DMS53 (cell line): Measurements from ENCODE around the gene CFAP45.

ENCODE experiments used
- DNase-seq: peaks from one replicate; lab custom pipeline; 2025; lab: John Stamatoyannopoulos, UW

Gene CFAP45

DNA sequence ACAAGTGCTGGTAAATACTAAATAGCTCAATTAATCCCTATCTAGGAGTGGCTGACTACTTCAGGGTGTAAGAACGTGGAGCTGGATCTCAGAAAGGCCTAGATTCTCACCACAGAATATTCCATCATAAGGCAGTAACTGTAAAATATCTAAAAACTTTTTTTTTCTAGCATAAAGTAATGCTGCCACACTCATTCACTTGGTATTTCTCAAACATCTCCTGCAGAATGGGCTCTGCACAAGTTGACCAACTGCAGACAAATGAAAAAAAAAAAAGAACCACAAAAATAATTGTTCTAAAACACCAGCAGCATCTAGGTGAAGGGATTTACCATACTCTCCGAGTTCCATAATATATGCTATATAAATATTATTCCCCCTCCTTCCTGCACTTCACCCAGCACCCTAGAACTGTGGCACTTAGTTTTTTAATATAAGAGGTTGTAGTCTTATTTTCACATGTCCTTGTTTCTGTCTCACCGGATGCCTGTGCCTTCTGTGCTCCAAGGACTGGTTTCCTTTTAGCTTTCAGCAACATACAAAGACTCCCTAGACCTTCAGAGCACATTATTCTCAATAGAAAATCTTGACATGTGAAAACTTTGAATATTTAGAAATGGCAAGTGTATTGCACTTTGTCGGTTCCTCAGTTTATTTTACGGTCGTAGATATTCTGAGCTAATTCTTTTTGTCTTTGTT lies 46.4 kb downstream of the CFAP45 start:
- peak; percentile 61 for DNase-seq

DNA sequence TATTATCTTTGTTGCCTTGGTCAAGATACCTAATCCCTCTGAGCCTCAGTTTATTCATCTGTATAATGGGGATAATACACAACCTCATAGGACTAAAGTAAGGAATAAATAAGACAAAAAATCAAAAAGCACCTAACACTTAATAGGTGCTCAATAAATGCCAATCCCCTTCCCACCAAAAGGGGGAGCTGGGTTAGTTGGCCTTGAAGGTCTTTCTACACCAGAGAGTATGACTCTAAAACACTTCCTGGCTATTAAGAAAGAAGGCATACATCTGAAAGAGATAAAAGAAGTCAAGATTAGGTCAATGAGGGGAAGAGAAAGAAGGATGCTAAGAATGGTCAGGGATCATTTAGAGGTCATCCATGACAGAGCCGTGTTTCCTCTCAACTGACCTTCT lies 48.6 kb downstream of the CFAP45 start:
- no peak for DNase-seq

DNA sequence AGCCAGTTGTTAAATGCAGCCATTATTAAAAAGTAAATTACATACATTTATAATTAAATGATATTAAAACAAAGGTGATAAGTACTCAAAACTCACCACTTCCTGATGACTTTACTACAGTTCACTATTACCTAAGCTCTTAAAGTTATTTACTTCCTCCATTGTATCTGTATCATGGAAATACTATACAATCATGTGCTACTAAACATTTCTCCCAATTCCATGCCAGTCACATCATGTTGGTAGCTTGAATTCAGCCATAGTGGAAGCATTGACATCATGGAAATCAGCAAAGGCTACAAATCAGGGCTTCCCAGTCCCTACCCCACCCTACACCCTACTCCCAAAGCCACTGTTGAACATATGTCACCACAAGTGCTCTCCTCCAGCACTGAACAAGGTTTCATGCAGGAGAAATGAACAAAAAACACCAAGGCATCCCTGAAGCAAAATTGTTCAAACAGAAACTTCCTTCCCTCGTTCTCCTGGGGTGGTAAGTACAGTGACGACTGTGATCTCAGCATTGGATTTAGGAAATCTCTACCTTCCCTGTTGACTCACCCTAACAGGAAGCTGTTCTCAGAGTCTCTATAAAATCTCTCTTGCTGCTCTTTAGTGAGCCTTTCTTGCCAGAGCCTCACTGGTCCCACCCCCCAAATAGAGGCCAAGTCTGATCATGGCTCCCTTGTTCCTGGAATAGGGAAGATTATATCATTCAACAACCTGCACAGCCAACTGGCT lies 50.2 kb downstream of the CFAP45 start:
- no peak for DNase-seq

DNA sequence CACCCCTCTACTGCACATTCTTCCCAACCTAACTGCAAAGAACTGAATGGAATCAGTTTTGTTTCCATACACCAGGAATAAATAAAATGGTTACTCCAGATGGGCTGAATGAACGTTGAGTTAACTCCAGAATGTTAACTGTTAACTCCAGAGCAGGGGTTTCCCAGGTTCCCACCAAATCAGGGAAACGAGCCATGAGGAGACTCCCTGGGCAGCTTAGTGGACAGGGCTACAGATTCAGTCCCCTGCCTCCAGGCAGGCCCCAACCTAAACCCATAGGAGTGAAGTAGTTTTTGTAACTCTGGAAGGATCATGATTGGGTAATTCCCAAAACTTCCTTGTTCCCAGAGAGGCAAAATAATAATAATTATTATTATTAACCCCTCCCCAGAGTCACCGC lies 51.6 kb downstream of the CFAP45 start:
- no peak for DNase-seq

DNA sequence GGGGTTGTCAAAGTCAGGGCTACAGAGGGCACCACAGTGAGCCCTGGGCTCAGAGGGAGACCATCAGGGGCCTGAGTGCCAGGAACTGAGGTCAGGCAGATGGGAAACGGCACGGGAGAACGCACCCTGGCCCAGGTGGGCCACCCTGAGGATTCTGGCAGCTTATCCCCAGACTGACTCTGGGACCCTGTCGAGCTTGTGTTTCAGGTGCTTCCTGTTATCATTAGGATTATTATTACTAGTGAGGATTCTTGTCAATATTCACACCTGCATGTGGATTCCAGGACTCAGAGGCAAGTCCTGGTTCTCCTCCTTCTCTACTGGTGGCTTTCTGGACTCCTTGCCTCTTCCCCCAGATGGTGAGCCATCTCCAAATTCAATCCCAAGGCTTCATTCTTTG lies 52.7 kb downstream of the CFAP45 start:
- no peak for DNase-seq

DNA sequence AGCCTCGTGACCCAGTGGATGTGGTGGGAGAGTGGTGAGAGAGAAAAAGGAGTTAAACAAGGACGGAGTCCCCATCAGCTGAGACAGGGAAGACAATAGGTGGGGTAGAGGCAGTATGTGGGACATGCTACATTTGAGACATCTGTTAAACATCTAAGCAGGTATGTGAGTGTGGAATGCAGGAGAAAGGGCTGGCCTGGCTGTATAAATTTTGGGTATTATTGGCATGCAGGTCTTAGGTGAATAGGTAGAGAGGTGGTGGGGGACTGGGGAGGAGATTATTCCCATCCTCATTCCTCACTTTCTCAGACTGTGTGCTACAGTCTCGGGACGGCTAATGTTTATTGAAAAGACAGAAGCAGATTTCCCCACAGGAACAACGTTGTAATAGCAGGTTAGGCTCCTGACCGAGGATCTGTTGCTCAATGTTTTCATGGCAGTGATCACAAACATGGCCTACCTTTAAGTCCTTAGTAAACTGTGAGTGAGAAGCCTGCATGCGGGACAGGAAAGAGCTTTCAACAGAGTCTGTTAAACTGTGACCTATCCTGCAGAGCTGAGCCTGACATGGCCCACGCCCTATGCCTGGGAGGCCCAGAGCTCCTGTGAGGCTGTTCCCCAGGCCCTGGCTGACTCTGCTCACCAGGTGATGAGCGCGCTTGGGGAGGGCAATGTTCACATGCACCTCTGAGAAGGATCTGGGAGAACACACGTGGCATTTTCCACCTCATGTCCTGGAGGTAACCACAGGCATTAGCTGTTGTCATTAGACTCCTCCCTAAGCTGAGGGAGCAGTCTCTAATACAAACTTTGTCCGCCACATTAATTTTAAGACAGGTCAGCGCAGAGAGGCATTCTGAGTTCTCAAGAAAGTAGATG lies 54.0 kb downstream of the CFAP45 start:
- no peak for DNase-seq

DNA sequence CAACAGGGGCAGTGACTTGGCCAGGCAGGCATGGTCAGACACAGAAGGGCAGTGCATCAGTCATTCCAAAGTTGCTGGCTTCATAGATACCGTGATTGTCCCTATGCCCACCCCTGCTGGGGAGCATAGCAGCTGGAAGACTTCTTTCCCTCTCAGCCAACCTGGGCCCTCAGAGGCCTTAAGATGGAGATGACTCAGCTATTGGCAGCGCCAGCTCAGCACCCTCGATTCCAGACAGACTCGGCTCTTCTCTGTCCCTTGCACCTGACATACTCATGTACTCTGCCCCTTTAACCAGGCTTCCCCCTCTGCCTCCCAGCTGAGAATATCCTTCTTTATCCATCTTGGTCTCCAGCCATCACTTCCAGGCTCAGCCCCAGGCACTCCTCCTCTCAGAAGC lies 56.5 kb downstream of the CFAP45 start:
- DNase-seq: no peak

DNA sequence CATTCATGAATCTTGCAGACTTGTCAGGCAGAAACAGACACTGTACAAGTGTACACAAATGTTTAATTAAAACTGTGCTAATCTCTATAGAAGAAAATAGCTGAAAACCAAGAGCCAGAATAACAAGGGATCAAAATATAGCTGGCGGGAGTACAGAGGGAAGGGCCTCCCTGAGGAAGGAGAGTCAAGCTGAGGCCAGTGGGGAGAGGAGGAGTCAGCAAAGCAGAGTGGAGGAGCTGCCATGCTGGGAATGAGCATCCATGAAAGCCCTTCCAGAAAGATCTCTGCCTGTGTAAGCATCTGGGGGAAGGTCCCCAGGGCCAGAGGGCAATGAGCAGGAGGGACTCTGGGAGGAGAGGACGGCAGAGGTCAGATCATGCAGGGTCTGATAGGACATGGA lies 58.2 kb downstream of the CFAP45 start:
- DNase-seq: no peak

DNA sequence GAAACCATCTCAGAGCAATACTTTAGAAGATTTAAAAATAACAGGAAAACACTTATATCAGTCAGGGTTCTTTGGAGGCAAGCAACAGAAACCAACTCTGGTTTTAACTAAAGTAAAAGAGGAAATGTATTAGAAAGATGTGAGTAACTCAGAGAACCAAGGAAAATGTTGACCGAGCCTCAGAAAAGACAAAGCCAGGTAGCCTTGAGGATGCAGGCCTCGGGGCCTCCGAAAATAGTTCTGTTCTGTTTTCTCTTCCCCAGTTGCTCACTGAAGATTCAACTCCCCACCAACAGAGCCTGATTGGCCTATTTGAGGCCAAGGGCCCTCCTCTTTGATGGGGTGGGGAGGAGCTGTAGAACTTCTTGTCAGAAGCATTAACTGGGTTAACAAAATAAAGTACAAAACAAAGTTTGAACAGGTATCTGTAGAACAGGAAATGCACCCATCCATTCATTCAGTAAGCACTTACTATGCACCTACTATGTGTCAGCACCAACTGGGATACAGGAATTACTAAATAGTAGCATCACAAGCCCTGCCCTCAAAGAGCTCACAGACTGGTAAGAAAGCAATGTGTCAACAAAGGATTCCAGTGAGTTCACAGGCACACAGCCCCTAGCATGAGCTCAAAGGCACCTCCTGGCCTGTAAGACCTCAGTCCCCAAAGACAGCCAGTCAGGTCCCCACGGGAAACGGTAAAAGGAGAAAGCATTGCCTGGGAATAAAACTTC lies 60.7 kb downstream of the CFAP45 start:
- DNase-seq: no peak

DNA sequence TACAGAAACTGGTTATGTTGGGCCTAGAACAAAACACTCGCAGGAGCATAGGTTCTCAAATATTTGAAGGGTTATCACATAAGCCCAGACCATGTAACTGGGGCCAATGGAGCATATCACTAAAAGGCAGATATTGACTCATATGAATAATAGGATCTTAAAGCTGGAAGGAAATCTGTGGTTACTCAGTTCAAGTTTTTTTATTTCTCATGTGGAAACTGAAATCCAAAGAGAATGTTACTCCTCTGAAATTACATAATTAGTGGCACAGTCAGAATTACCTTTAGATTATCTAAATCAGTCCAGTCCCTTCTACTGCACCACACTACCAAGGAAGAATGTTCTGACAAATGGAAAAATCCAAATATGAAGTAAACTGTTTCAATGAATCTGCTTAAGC lies 61.2 kb downstream of the CFAP45 start:
- DNase-seq: no peak

DNA sequence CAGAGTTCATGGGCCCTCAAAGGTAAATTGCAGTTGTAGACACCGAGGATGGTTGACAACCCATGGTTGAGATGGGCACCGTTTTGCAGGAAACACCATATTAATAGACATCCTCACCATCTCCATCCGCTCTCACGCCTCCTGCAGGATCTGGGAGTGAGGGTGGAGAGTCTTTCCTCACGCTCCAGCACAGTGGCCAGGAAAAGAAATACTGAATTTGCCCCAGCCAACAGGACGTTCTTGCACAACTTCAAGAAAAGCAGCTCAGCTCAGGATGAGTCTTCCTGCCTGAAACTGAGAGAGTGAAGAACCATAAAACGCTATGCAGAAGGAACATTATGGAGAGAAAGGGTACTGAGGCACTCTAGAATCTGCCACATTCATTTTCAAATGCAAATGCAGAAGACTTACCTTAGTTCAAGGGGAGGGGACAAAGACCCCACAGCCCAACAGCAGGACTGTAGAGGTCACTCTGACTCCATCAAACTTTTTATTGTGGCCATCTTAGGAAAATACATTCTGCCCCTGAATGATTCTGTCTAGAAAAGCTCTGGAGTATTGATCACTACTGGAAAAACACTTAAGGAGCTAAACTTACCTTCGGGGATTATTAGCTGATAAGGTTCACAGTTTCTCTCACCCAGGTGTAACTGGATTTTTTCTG lies 64.0 kb downstream of the CFAP45 start:
- peak; percentile 12 for DNase-seq

DNA sequence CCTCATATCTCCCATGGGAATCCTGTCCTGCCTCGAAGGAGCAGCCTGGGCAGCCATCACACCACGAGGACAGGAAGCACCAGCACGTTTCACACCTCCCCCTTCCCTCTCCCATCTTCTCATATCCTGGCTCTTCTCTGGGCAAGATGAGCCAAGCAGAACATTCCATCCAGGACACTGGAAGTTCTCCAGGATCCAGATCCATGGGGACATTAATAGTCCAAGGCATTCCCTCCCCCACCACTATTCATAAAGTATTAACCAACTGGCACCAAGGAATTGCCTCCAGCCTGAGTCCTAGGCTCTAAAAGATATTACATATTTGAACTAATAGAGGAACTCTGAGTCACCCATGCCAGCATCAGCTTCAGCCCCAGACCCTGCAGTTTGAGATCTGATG lies 64.6 kb downstream of the CFAP45 start:
- no peak for DNase-seq

DNA sequence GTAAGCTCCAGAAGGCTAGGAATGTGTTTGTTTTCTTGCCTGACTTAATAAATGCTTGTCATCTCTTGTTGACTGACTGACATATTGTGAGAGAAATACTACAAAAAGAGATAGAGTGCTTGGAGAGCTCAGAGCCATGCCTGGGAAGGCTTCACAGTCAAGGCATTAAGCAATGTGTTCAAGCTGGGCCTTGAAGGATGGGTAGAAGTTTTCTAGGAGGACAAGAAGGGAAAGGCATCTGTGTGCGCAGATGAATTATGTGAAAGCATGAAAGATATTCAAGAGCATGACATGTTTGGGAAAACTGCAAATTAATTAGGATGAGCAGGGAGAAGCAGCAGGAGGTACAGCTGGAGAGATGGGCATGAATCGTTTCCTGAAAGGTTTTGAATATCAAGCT lies 67.7 kb downstream of the CFAP45 start:
- no peak for DNase-seq

DNA sequence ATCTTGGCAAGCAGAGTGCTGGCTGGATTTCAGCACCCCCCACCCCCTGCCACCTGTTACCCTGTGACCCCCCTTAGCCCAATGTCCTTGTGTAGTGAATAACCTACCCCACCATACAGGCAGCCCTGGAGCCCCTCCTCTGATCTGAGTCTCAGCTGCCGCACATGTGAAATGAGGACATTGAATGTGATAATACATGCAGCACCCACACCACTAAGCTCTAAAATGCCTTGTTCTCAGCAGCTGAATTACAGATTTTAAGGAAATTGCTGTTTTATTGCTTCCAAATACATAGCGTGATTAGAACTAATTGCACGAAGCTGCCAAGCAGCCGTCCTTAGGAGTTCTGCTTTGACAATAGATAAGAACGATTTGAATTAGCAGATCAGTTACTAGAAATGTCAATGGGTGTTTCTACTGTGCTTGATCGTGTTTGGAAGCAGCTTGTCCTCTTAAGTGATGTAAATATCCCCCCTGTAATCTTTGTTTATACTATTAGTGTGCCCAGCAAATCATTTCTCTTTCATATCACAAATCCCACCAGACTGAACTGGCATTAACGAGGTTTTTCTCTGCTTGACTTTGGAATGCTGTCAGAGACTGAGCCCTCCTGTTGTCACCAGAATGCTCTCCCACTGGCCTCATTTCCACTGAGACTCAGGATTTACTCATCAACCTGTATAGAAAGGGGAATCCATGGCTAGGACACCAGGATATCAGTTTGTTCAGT lies 68.4 kb downstream of the CFAP45 start:
- no peak for DNase-seq

DNA sequence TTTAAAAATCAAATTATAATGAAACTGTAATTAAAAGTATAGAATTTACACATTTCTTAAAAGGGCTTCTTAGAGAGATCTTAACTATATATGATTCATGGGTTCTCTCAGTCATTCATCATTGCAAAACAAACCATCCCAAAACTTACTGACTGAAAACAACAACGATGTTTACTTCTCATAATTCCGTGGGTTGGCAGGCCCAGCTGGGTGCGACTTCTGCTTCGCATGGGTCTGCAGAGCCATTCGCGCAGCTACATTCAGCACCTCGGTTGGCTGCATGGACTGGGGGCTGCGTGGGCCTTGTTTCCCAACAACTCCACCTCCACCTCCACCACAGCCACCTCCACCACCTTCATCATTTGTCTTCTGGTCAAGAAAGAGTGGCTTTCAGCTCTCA lies 69.2 kb downstream of the CFAP45 start:
- DNase-seq: no peak

DNA sequence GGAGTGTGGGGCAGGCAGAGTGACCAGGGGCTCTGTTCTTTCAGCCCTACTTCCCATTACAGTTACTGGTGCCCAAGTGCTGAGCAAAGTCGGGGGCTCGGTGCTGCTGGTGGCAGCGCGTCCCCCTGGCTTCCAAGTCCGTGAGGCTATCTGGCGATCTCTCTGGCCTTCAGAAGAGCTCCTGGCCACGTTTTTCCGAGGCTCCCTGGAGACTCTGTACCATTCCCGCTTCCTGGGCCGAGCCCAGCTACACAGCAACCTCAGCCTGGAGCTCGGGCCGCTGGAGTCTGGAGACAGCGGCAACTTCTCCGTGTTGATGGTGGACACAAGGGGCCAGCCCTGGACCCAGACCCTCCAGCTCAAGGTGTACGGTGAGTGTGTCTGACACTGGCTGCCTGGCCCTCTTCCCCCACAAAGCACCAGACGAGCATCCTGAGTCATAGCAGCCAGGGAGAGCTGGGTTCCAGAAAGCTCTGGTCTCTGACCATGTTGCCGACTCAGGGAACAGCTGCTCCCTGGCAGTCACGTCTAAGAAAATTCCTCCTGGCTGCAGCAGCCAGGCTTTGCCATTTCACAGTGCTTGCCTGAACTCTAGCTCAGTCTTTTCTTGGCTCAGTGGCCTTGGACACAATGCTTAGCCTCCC lies 70.0 kb downstream of the CFAP45 start:
- no peak for DNase-seq

DNA sequence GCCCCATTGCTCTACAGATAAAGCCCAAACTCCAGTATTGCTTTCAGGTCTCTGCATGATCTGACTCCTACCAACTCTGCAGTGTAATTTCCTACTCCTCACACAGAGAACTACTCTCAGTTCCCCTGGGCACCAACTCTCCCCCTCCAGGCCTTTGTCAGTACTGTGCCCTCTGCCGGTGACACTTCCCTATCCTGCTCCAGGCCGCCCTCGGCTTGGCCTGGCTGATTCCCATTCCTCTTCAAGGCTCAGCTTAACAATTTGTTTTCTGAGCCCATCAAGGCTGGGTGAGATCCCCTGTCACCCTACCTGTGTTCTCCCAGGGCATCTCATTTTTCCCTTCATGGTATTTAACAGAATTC lies 70.7 kb downstream of the CFAP45 start:
- DNase-seq: peak; percentile 70

DNA sequence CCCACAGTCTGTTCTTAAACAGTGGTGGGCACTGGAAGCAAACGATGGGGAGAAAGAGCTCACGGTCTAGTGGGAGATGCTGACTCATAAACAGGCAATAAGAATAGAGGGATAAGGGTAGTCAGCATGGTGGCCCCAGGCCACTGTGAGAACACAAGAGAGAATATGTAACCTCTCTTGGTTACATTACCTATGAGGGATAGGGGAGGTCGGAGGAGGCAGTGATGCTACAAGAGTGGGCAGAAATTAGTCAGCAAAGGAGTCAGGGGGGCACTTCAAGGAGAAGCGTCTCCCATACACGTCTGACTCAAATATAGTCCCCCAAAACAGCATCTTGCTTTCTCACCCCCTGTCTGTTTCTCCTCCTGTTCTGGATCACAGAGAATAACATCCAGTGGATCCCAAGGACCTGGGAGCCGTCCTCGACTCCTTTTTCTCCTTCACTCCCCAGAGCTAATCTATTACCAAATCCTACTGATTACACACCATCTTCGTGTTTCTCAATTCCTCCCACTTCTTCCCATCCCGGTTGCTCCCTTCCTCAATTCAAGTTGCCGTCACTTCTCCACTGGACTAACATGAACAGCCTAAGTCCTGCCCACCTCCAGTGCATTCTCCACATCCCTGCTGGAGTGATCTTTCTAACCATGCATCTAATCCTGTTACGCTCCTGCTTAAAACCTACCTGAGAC lies 71.2 kb downstream of the CFAP45 start:
- no peak for DNase-seq

DNA sequence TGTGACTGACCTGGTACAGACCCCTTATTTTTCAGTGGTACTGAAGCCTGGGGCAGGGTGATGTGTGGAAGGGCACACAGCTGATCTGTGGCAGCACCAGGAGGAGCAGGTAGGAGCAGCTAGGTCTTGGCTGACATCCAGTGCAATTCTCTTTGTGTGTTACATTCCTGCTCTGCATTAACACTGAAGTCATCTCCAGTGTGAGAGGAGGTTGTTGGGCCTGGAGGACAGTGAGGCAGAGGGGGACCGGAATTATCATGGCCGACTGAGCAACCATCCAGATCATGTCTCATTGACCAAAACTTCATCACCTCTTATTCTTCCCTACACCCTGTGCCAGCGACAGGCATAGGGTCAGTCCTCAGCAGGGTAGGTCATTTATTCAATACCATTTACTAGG lies 71.8 kb downstream of the CFAP45 start:
- no peak for DNase-seq

DNA sequence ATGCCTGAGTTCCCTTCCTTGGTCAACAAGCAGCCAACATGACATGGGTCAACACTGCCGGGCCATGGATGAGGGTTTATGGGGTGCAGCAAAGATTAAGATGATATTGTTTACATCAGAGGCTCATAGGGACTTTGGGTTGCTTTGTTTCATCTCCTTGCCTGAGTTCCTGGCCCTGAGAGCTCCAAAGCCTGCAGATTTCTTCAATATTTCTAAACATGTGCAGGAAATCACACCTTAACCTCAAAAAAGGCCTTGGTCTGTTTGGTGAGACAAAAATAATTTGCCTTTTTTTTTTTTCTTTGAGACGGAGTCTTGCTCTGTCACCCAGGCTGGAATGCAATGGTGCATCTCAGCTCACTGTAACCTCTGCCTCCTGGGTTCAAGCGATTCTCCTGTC lies 72.4 kb downstream of the CFAP45 start:
- no peak for DNase-seq
